ENCODE data around the gene CRYL1.

The CRYL1 gene

GRCh38 chr13:20422362-20422761 lies 103.3 kb downstream of the CRYL1 start:
- DNase-seq (ENCODE audit: low read depth), result no peak
- TF ChIP-seq, protein P1, sequence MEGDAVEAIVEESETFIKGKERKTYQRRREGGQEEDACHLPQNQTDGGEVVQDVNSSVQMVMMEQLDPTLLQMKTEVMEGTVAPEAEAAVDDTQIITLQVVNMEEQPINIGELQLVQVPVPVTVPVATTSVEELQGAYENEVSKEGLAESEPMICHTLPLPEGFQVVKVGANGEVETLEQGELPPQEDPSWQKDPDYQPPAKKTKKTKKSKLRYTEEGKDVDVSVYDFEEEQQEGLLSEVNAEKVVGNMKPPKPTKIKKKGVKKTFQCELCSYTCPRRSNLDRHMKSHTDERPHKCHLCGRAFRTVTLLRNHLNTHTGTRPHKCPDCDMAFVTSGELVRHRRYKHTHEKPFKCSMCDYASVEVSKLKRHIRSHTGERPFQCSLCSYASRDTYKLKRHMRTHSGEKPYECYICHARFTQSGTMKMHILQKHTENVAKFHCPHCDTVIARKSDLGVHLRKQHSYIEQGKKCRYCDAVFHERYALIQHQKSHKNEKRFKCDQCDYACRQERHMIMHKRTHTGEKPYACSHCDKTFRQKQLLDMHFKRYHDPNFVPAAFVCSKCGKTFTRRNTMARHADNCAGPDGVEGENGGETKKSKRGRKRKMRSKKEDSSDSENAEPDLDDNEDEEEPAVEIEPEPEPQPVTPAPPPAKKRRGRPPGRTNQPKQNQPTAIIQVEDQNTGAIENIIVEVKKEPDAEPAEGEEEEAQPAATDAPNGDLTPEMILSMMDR (IDR thresholded peaks at IDR 0.05; ENCODE audit: insufficient read depth, low read depth, low read length, missing control alignments), result no peak
- H3K4me3 ChIP-seq (ENCODE audit: low read length), result no peak overlapping the region

GRCh38 chr13:20420938-20421337 lies 104.7 kb downstream of the CRYL1 start:
- TF ChIP-seq, protein P1 (IDR thresholded peaks at IDR 0.05; ENCODE audit: insufficient read depth, low read depth, low read length, missing control alignments), result no peak
- H3K4me3 ChIP-seq (ENCODE audit: low read length), result no peak overlapping the region
- no peak for DNase-seq (ENCODE audit: low read depth)

GRCh38 chr13:20418953-20419352 lies 106.7 kb downstream of the CRYL1 start:
- TF ChIP-seq, protein P1 (IDR thresholded peaks at IDR 0.05; ENCODE audit: insufficient read depth, low read depth, low read length, missing control alignments), result no peak
- no peak for DNase-seq (ENCODE audit: low read depth)
- H3K4me3 ChIP-seq (ENCODE audit: low read length), result no peak overlapping the region

DNA sequence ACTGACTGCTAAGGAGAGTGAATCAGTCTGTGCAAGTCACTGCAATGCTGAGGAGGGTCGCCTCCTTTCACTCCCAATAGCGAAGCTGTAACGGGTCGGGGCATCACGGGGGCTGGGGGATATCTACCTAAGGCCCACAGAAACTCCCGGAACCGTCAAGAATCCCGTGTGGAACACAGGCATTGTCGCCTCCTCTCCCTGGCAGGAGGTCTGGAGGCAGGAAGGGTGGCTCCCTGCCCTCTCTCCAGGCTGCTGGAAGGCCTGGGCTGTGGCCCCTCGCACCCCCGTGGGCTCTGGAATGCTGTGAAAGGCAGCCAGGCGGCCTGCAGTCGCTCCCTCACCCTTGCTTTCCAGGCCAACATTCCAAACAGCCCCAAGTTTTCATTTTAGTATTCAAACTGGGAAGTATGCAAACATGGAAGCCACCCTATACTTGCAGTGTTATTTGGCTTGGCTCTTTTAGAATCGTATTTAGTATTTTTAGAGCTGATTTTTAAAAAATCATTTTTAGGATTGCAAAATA lies 109.4 kb downstream of the CRYL1 start:
- DNase-seq (ENCODE audit: low read depth), result no peak
- TF ChIP-seq, protein P1 (IDR thresholded peaks at IDR 0.05; ENCODE audit: insufficient read depth, low read depth, low read length, missing control alignments), result no peak
- no peak overlapping the region for H3K4me3 ChIP-seq (ENCODE audit: low read length)

DNA sequence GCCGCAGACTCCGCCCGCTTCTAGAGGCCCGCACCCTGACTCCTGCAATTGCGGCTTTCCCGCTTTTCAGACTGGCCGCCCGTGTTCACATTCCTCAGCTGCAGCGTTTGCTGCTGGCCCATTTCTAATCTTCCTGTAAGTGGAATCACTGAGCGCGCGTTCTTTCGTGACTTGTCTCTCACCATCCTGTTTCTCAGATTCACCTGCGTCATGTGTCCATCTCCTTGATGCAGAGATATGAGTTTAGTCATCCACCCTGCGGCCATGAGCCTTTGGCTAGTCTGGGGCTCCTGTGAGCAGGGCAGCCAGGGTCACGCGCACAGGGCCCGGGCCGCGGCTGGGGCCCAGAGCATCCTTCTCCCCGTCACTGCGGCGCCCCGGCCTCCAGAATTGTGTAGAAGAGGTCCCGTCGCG lies 110.0 kb downstream of the CRYL1 start:
- TF ChIP-seq, protein P1 (IDR thresholded peaks at IDR 0.05; ENCODE audit: insufficient read depth, low read depth, low read length, missing control alignments), result no peak
- H3K4me3 ChIP-seq (ENCODE audit: low read length), result no peak overlapping the region
- no peak for DNase-seq (ENCODE audit: low read depth)

- DNase-seq (ENCODE audit: low read depth), result no peak
- TF ChIP-seq, protein P1 (IDR thresholded peaks at IDR 0.05; ENCODE audit: insufficient read depth, low read depth, low read length, missing control alignments), result no peak
- no peak overlapping the region for H3K4me3 ChIP-seq (ENCODE audit: low read length)
Measured at GRCh38 chr13:20415306-20415679, 110.4 kb downstream of the CRYL1 start.

- H3K4me3 ChIP-seq (ENCODE audit: low read length), result no peak overlapping the region
- DNase-seq (ENCODE audit: low read depth), result peak; percentile 23
- TF ChIP-seq, protein P1 (IDR thresholded peaks at IDR 0.05; ENCODE audit: insufficient read depth, low read depth, low read length, missing control alignments), result no peak
Measured at GRCh38 chr13:20414546-20415305, 110.9 kb downstream of the CRYL1 start.

Data from epithelial cell of esophagus (primary cell).